BLaER1 treated with 17β-estradiol and CSF1 and Interleukin-3, amounts not matched to agents 10 nM and 100 nM (cell line): ENCODE data around the gene HMGN5.

Experiments used
- H3K27ac ChIP-seq, 11 experiments: shearing (Covaris generic); formaldehyde crosslinking; 2 replicates each; pipeline ENCODE4 v1.8.1; 2022
- H3K27me3 ChIP-seq, 11 experiments: shearing (Covaris generic); formaldehyde crosslinking; 2 replicates each; pipeline ENCODE4 v1.8.1; 2022
- H3K36me3 ChIP-seq, 11 experiments: shearing (Covaris generic); formaldehyde crosslinking; 2 replicates each; pipeline ENCODE4 v1.8.1; 2022
- H3K4me1 ChIP-seq, 10 experiments: shearing (Covaris generic); formaldehyde crosslinking; 2 replicates each; pipeline ENCODE4 v1.8.1; 2022
- H3K4me2 ChIP-seq, 11 experiments: shearing (Covaris generic); formaldehyde crosslinking; 2 replicates each; pipeline ENCODE4 v1.8.1; 2022
- H3K4me3 ChIP-seq, 10 experiments: shearing (Covaris generic); formaldehyde crosslinking; 2 replicates each; pipeline ENCODE4 v1.8.1; 2022
- H3K9ac ChIP-seq, 11 experiments: shearing (Covaris generic); formaldehyde crosslinking; 2 replicates each; pipeline ENCODE4 v1.8.1; 2022
- H3K9me3 ChIP-seq, 11 experiments: shearing (Covaris generic); formaldehyde crosslinking; replicated peaks in 1 of 11; 2 replicates each; pipeline ENCODE4 v1.8.1; 2022
- H4K20me1 ChIP-seq, 11 experiments: shearing (Covaris generic); formaldehyde crosslinking; 2 replicates each; pipeline ENCODE4 v1.8.1; 2022
- Cebpa-rat ChIP-seq, 11 experiments: shearing (Covaris generic); IDR thresholded peaks; 2 replicates each; pipeline ENCODE4 v1.8.1; 2022

HMGN5 gene

GRCh38 chrX:81201671-81202455, at the start of gene HMGN5, which contains the start of gene SH3BGRL:
Gene HMGN5 (minus strand): TSS chrX:81201913. CDS start chrX:81121549, 80,364 bp downstream.
Gene SH3BGRL (plus strand): TSS chrX:81202102. CDS start chrX:81202201, 99 bp downstream.
- Histone ChIP-seq H3K9me3 (peaks cover 0 to 17% (median 9%) of the 10 kb centered on the region in 11 experiments; a peak in 11 of 22 replicates), H4K20me1 (peaks cover 0 to 15% (median 0%) of the 10 kb centered on the region in 11 experiments; a peak in 2 of 22 replicates), H3K4me1 (peaks cover 0 to 23% (median 0%) of the 10 kb centered on the region in 10 experiments; a peak in 7 of 20 replicates), H3K9ac (peak within 1 kb of the TSS; percentile 79 to 96 (median 87)), H3K4me2 (peak within 1 kb of the TSS; percentile 61 to 78 (median 71)), H3K27me3 (peaks cover 16 to 76% (median 53%) of the 10 kb centered on the region in 11 experiments; a peak in 21 of 22 replicates), H3K4me3 (peak within 1 kb of the TSS; percentile 48 to 73 (median 68)), H3K36me3 (peaks cover 0 to 19% (median 0%) of the 10 kb centered on the region in 11 experiments; a peak in 6 of 22 replicates), H3K27ac (peak within 1 kb of the TSS; percentile 75 to 98 (median 89))
- TF ChIP-seq Cebpa-rat (IDR thresholded peaks at IDR 0.05): no peak

- peaks cover 0 to 38% (median 6%) of the 10 kb centered on the region in 11 experiments; a peak in 9 of 22 replicates for H4K20me1 ChIP-seq
- peaks cover 39 to 100% (median 91%) of the 10 kb centered on the region in 11 experiments for H3K27me3 ChIP-seq
- no peak overlapping the region for H3K27ac ChIP-seq
- H3K9ac ChIP-seq: no peak overlapping the region
- peaks cover 36 to 59% (median 53%) of the 10 kb centered on the region in 11 experiments for H3K36me3 ChIP-seq
- peaks cover 57 to 71% (median 62%) of the 10 kb centered on the region in 11 experiments for H3K9me3 ChIP-seq
- H3K4me3 ChIP-seq: no peak overlapping the region
- TF ChIP-seq Cebpa-rat (IDR thresholded peaks at IDR 0.05): no peak
- H3K4me2 ChIP-seq: no peak overlapping the region
- H3K4me1 ChIP-seq: no peaks in the 10 kb centered on the region
Measured at GRCh38 chrX:81241753-81242152, 40.0 kb upstream of the HMGN5 start.

- Histone ChIP-seq H3K9me3 (peaks cover 55 to 68% (median 61%) of the 10 kb centered on the region in 11 experiments), H3K4me1 (no peaks in the 10 kb centered on the region), H3K9ac (no peak overlapping the region), H3K36me3 (peaks cover 37 to 68% (median 54%) of the 10 kb centered on the region in 11 experiments), H3K4me3 (peak overlapping the region in 2 of 10 experiments; percentile 9 to 12; a peak in 1 of 20 replicates), H3K27ac (no peak overlapping the region), H3K27me3 (peaks cover 48 to 100% (median 91%) of the 10 kb centered on the region in 11 experiments), H4K20me1 (peaks cover 0 to 36% (median 5%) of the 10 kb centered on the region in 11 experiments; a peak in 9 of 22 replicates), H3K4me2 (no peak overlapping the region)
- no peak for TF ChIP-seq Cebpa-rat (IDR thresholded peaks at IDR 0.05)
Measured at GRCh38 chrX:81240701-81241331, 39.1 kb upstream of the HMGN5 start.

GRCh38 chrX:81238166-81238565, 36.5 kb upstream of the HMGN5 start:
- Histone ChIP-seq H3K9me3 (peaks cover 57 to 70% (median 65%) of the 10 kb centered on the region in 11 experiments), H3K36me3 (peaks cover 37 to 73% (median 56%) of the 10 kb centered on the region in 11 experiments), H3K27ac (no peak overlapping the region), H3K4me3 (no peak overlapping the region), H3K9ac (no peak overlapping the region), H3K4me1 (no peaks in the 10 kb centered on the region), H3K4me2 (no peak overlapping the region), H3K27me3 (peaks cover 65 to 100% (median 98%) of the 10 kb centered on the region in 11 experiments), H4K20me1 (peaks cover 0 to 43% (median 6%) of the 10 kb centered on the region in 11 experiments; a peak in 9 of 22 replicates)
- no peak for TF ChIP-seq Cebpa-rat (IDR thresholded peaks at IDR 0.05)

DNA sequence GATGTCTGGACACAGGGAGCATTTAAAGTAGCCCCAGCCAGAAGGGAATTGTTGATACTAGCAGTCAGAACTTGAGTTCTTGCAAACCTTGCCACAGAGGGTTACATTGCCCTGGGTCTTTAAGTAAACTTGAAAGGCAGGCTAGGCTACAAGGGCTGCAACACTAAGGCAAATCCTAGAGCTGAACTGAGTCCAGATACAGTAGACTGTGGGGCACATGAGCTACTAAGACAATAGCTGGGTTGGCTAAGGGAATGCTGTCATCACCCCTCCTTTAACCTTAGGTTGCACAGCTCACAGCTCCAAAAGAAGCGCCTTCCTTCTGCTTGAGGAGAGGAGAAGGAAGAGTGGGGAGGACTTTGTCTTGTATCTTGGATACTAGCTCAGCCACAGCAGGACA, 35.8 kb upstream of the HMGN5 start:
- Histone ChIP-seq H3K9me3 (peaks cover 54 to 67% (median 62%) of the 10 kb centered on the region in 11 experiments), H3K4me2 (no peak overlapping the region), H3K9ac (no peak overlapping the region), H3K27ac (no peak overlapping the region), H3K27me3 (peaks cover 66 to 100% (median 95%) of the 10 kb centered on the region in 11 experiments), H4K20me1 (peaks cover 0 to 50% (median 7%) of the 10 kb centered on the region in 11 experiments; a peak in 9 of 22 replicates), H3K36me3 (peaks cover 37 to 74% (median 56%) of the 10 kb centered on the region in 11 experiments), H3K4me1 (no peaks in the 10 kb centered on the region), H3K4me3 (no peak overlapping the region)
- no peak for TF ChIP-seq Cebpa-rat (IDR thresholded peaks at IDR 0.05)

- Histone ChIP-seq H3K4me1 (no peaks in the 10 kb centered on the region), H3K27me3 (peaks cover 62 to 100% (median 90%) of the 10 kb centered on the region in 11 experiments), H3K9me3 (peaks cover 2 to 14% (median 9%) of the 10 kb centered on the region in 11 experiments; a peak in 14 of 22 replicates), H3K27ac (no peak overlapping the region), H3K36me3 (peaks cover 0 to 44% (median 14%) of the 10 kb centered on the region in 11 experiments; a peak in 17 of 22 replicates), H3K9ac (no peak overlapping the region), H3K4me3 (no peak overlapping the region), H3K4me2 (no peak overlapping the region), H4K20me1 (peaks cover 4 to 98% (median 32%) of the 10 kb centered on the region in 11 experiments; a peak in 17 of 22 replicates)
- TF ChIP-seq Cebpa-rat (IDR thresholded peaks at IDR 0.05): no peak
Measured at GRCh38 chrX:81232218-81232617, 30.5 kb upstream of the HMGN5 start.

- H3K27me3 ChIP-seq: peaks cover 57 to 100% (median 90%) of the 10 kb centered on the region in 11 experiments
- no peak overlapping the region for H3K4me3 ChIP-seq
- H3K4me1 ChIP-seq: no peaks in the 10 kb centered on the region
- no peak for TF ChIP-seq Cebpa-rat (IDR thresholded peaks at IDR 0.05)
- H3K4me2 ChIP-seq: no peak overlapping the region
- H3K36me3 ChIP-seq: peaks cover 0 to 38% (median 7%) of the 10 kb centered on the region in 11 experiments; a peak in 7 of 22 replicates
- no peak overlapping the region for H3K9ac ChIP-seq
- H3K27ac ChIP-seq: no peak overlapping the region
- H3K9me3 ChIP-seq: peaks cover 0 to 9% (median 5%) of the 10 kb centered on the region in 11 experiments; a peak in 5 of 22 replicates
- H4K20me1 ChIP-seq: peaks cover 4 to 100% (median 33%) of the 10 kb centered on the region in 11 experiments; a peak in 17 of 22 replicates
Measured at GRCh38 chrX:81231476-81231875, 29.8 kb upstream of the HMGN5 start.

DNA sequence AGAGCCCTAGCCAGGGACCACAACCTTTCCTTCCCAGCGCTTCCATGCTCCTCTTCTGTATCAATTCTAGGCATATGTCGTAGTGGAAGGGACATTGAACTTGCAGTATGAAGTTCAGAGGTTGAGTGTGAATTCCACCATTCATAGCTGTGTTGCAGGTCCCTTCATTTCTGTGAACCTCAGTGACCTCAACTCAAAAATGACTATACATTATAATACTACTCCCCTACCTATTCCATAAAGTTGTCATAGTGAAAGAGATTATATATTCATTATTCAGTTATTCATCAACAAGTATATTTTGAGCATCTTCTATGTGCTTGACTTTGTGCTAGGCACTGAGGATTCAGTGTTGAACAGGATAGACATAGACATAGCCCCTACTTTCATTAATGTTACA, 28.2 kb upstream of the HMGN5 start:
- Histone ChIP-seq H3K9me3 (peaks cover 0 to 12% (median 0%) of the 10 kb centered on the region in 11 experiments; a peak in 4 of 22 replicates), H3K4me3 (no peak overlapping the region), H3K4me1 (no peaks in the 10 kb centered on the region), H4K20me1 (peaks cover 4 to 97% (median 27%) of the 10 kb centered on the region in 11 experiments; a peak in 17 of 22 replicates), H3K36me3 (peaks cover 0 to 41% (median 9%) of the 10 kb centered on the region in 11 experiments; a peak in 9 of 22 replicates), H3K4me2 (no peak overlapping the region), H3K27ac (no peak overlapping the region), H3K27me3 (peaks cover 43 to 96% (median 81%) of the 10 kb centered on the region in 11 experiments), H3K9ac (no peak overlapping the region)
- no peak for TF ChIP-seq Cebpa-rat (IDR thresholded peaks at IDR 0.05)
